RWPE2 (cell line): ENCODE results near the gene OCA2.

ENCODE experiments used
- ATAC-seq: fragments of 200-7000 bp; cut with Tn5 transposase; 3 replicates; pipeline ENCODE4 v1.9.1; 2021; ENCODE audit warnings: low read depth
- DNase-seq: peaks from one replicate; pipeline ENCODE4 v3.0.0-alpha.2; 2020; ENCODE audit warnings: low spot score
- H3K27ac ChIP-seq: fragments of 450-650 bp; 2 replicates; pipeline ENCODE4 v1.5.1; 2017; ENCODE audit warnings: mild to moderate bottlenecking; ENCODE audit not compliant: poor library complexity, severe bottlenecking
- H3K27me3 ChIP-seq: fragments of 250-450 bp; sonication (Bioruptor Pico); 2 replicates; pipeline ENCODE4 v1.5.1; 2021; ENCODE audit warnings: mild to moderate bottlenecking, moderate library complexity; ENCODE audit not compliant: insufficient read depth, poor library complexity, severe bottlenecking
- H3K36me3 ChIP-seq: fragments of 250-450 bp; sonication (Bioruptor Pico); 2 replicates; pipeline ENCODE4 v1.5.1; 2020; ENCODE audit warnings: low read depth, mild to moderate bottlenecking, moderate library complexity
- H3K4me1 ChIP-seq: fragments of 250-450 bp; sonication (Bioruptor Pico); 2 replicates; pipeline ENCODE4 v1.5.1; 2021; ENCODE audit warnings: mild to moderate bottlenecking, moderate library complexity; ENCODE audit not compliant: insufficient read depth, poor library complexity, severe bottlenecking
- H3K4me3 ChIP-seq: fragments of 250-450 bp; sonication (Bioruptor Pico); 2 replicates; pipeline ENCODE4 v1.5.1; 2021; ENCODE audit warnings: mild to moderate bottlenecking, moderate library complexity; ENCODE audit not compliant: severe bottlenecking
- H3K9me3 ChIP-seq: fragments of 250-450 bp; sonication (Bioruptor Pico); 2 replicates; pipeline ENCODE4 v1.5.1; 2021; ENCODE audit warnings: mild to moderate bottlenecking, moderate library complexity; ENCODE audit not compliant: severe bottlenecking
- TF ChIP-seq, protein P1 (sequence below): fragments of 450-650 bp; IDR thresholded peaks from one replicate; pipeline ENCODE4 v1.5.1; 2017; ENCODE audit warnings: mild to moderate bottlenecking, moderate library complexity; ENCODE audit not compliant: poor library complexity, severe bottlenecking

Gene OCA2

DNA sequence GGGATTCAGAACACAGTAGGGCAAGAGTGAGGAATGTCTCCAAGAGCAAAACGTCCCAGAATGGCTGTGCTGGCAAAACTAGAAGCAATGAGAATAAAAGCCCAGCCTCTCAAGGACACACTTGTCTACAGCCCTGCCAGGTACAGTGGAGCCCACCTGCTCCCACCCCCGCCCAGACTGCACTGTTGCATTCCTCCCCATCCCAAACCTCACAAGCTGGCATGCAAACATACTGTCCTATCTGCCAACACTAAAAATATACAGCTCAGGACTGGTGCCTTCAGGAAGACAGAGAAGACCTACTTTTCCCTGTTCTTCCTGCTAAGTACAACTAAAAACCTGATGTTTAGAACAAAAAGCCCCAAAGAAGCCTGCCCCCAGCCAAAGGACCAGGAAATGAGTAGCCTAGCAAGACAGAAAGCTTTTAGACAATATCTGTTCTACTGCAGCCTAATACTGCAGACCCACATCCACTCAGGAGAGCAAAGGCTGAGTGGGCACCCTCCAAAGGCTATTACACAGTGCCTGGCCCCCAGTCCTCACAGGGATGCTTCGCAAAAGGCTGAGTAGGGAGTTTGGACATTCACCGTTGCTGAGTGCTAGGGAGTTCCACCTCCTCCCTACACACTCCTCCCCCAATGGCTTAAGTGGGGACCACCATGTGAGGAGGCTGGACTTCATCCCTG is 13.5 kb downstream of the OCA2 start:
- Histone ChIP-seq H3K9me3 (no peaks in the 10 kb centered on the region), H3K27ac (no peak overlapping the region), H3K36me3 (no peaks in the 10 kb centered on the region), H3K27me3 (peaks cover 23% of the 10 kb centered on the region), H3K4me3 (no peak overlapping the region), H3K4me1 (no peaks in the 10 kb centered on the region)
- ATAC-seq (peak; percentile 19; the same call in 1 of the 3 replicates), DNase-seq (no peak)
- TF ChIP-seq, protein P1, sequence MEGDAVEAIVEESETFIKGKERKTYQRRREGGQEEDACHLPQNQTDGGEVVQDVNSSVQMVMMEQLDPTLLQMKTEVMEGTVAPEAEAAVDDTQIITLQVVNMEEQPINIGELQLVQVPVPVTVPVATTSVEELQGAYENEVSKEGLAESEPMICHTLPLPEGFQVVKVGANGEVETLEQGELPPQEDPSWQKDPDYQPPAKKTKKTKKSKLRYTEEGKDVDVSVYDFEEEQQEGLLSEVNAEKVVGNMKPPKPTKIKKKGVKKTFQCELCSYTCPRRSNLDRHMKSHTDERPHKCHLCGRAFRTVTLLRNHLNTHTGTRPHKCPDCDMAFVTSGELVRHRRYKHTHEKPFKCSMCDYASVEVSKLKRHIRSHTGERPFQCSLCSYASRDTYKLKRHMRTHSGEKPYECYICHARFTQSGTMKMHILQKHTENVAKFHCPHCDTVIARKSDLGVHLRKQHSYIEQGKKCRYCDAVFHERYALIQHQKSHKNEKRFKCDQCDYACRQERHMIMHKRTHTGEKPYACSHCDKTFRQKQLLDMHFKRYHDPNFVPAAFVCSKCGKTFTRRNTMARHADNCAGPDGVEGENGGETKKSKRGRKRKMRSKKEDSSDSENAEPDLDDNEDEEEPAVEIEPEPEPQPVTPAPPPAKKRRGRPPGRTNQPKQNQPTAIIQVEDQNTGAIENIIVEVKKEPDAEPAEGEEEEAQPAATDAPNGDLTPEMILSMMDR = no peak

DNA sequence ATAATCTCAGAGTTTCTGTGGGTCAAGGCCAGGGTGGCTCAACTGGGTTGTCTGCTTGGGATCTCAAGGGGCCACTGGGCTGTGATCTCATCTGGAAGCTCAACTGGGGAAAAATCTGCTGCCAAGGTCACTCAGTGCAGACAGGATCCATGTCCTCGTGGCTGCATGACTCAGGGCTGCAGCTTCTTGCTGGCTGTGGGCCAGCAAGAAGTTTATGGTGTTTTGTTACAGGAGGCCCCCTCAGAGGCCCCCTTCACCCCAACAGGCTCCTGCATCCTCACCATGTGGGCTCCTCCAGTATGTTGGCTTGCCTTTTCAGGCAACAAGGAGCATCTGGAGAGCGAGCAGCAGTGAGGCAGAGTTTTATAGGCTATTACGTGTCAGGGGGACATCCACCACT is 14.6 kb downstream of the OCA2 start:
- ATAC-seq (no peak), DNase-seq (no peak)
- Histone ChIP-seq H3K4me1 (no peaks in the 10 kb centered on the region), H3K4me3 (no peak overlapping the region), H3K9me3 (no peaks in the 10 kb centered on the region), H3K36me3 (no peaks in the 10 kb centered on the region), H3K27me3 (peaks cover 14% of the 10 kb centered on the region), H3K27ac (no peak overlapping the region)
- TF ChIP-seq, protein P1 = no peak

DNA sequence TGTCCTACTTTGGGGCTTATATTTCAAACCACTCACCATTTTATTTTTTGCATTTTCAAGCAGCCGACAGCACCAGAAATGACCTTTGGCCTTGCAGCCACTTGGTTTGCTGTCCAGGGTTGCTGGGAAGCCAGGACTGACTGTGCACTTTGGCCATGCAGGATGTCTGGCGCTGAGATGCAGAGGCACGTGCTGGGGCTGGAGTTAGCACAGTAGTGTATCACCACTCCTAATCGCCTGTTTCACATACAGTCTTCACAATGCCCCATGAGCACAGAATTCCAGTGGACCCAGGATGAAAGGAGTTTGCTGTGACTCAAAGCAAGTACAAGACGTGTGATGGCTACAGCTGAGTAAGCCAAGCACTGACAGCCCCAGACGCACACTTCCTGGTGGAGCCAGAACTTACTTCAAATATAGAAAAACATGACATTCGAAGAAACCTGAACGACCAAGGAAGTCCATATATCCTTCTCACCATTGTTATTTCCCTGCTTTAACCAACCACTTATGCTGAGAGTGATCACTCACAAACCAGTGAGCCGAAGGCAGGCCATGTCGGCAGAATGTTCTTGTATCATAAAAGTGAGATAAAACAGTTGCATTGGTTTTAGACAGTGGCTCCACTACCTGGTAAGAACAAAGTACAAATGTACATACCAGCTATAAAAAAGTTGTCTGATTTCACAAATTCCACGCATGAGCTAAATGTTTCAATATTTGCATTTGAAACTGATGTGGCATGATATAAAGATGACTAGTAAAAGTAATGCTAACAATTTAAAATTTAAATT is 16.0 kb downstream of the OCA2 start:
- Histone ChIP-seq H3K27ac (no peak overlapping the region), H3K4me1 (no peaks in the 10 kb centered on the region), H3K36me3 (no peaks in the 10 kb centered on the region), H3K27me3 (peaks cover 10% of the 10 kb centered on the region), H3K9me3 (no peaks in the 10 kb centered on the region), H3K4me3 (no peak overlapping the region)
- DNase-seq (no peak), ATAC-seq (no peak)
- TF ChIP-seq, protein P1 = no peak

- peaks cover 4% of the 10 kb centered on the region for H3K27me3 ChIP-seq
- ATAC-seq (no peak), DNase-seq (no peak)
- TF ChIP-seq, protein P1 = no peak
- H3K9me3 ChIP-seq = no peaks in the 10 kb centered on the region
- H3K4me1 ChIP-seq = no peaks in the 10 kb centered on the region
- H3K36me3 ChIP-seq = no peaks in the 10 kb centered on the region
- H3K4me3 ChIP-seq = no peak overlapping the region
- no peak overlapping the region for H3K27ac ChIP-seq
Observed at GRCh38 chr15:28081594-28081993, 17.5 kb downstream of the OCA2 start.

DNA sequence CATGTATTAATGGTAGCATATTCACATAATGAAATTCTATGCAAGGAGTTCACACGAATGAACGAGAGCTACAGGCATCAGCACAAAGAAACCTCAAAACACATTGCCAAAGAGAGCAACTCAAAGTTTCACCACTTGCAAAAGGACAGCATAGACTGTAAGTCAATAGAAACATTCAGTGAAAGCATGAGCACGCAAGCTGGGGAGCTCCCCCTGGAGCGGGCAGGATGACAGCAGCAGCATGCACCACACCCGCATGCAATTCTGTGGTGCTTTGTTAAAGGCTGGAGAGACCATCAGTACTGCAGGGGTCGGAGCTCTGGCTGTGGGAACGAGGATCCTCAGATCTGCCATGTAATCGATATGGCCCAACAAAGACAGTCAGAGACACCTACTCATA is 18.7 kb downstream of the OCA2 start:
- Histone ChIP-seq H3K4me1 (no peaks in the 10 kb centered on the region), H3K36me3 (no peaks in the 10 kb centered on the region), H3K9me3 (no peaks in the 10 kb centered on the region), H3K27me3 (no peaks in the 10 kb centered on the region), H3K4me3 (no peak overlapping the region), H3K27ac (no peak overlapping the region)
- TF ChIP-seq, protein P1 = no peak
- DNase-seq (no peak), ATAC-seq (no peak)
